Measurements from ENCODE around the gene MTARC1.

DNA sequence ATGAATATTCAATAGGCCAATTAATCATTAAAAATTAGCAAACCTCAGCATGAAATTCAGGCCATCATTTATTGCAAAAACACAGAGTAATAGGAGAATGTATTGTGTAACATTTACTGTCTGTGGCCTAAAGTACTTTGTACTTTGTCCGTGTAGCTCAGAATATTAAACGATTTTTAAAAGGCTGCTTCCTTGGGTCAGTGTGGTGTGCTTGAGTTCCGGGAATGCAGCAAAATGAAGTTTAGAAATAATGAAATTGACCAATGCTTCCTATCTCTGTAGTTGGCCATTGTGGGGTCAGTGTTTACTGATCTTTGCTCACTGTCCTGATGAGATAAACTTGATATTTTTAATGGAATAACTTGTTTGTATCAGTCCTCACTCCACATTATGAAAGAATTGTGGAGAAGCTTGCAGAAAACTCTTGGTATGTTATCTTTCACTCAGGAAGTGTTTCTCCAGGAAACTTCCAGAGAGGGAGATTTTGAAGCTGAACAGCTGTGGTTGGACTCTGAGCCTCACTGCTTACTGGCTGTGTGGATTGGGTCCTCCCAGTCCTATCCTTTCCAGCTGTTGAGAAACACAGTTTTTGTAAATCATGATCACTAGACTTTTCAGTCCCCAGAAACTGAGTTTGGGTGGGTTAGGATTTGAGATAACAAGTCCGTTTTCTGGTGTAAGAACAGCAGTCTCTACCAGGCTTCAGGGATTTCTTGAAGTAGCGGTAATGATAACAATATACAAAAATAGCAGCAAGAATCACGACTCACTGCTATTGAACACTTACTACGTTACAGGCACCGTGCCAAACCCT lies 19.2 kb upstream of the MTARC1 start:
- no peak for TF ChIP-seq POLR2AphosphoS5 (IDR thresholded peaks at IDR 0.05; ENCODE audit: borderline replicate concordance, low read depth, low read length)
- no peak for TF ChIP-seq EZH2 (IDR thresholded peaks at IDR 0.05)
- TF ChIP-seq FOXP2 (optimal IDR thresholded peaks at IDR 0.05; ENCODE audit: control extremely low read depth, extremely low read length, insufficient read depth) = no peak

All from SK-N-MC (cell line).